Liver (tissue), 9 donors: ENCODE measurements around the gene GPS2. TPM values are rescaled to one million over a fixed set of nuclear protein-coding genes. Genes with fewer than 3 reads are reported as not detected.

ENCODE experiments used
- DNase-seq: peaks from one replicate; pipeline ENCODE4 v3.0.0-alpha.2; 2017; ENCODE audit warnings: low spot score
- H3K27ac ChIP-seq, 2 donors: one replicate each; pipeline ENCODE4 v1.7.0; 2013; ENCODE audit warnings: inconsistent platforms in 2 of 2, low read length in 2 of 2, control low read depth in 1 of 2, low read depth in 1 of 2, mild to moderate bottlenecking in 1 of 2
- H3K27me3 ChIP-seq, 4 donors: one replicate each; pipeline versions ENCODE4 v1.6.1 to v1.7.0; 2013; ENCODE audit warnings: low read length in 3 of 4, inconsistent platforms in 1 of 4, mild to moderate bottlenecking in 1 of 4, moderate library complexity in 1 of 4; ENCODE audit not compliant: control insufficient read depth in 4 of 4, insufficient read depth in 4 of 4
- H3K36me3 ChIP-seq, 4 donors: one replicate each; pipeline versions ENCODE4 v1.6.1 to v1.7.0; 2013; ENCODE audit warnings: low read length in 3 of 4, mild to moderate bottlenecking in 3 of 4, low read depth in 1 of 4, moderate library complexity in 1 of 4; ENCODE audit not compliant: control insufficient read depth in 4 of 4, insufficient read depth in 3 of 4
- H3K4me1 ChIP-seq, 4 donors: one replicate each; pipeline versions ENCODE4 v1.6.1 to v1.7.0; 2013; ENCODE audit warnings: low read length in 3 of 4, mild to moderate bottlenecking in 3 of 4, moderate library complexity in 1 of 4; ENCODE audit not compliant: control insufficient read depth in 4 of 4, insufficient read depth in 4 of 4
- H3K4me3 ChIP-seq, 3 donors: one replicate each; pipeline versions ENCODE4 v1.6.1 to v1.7.0; 2013; ENCODE audit warnings: low read length in 3 of 3, control low read depth in 1 of 3, low read depth in 1 of 3, mild to moderate bottlenecking in 1 of 3
- H3K9ac ChIP-seq, 2 donors: one replicate each; pipeline ENCODE4 v1.7.0; 2013; ENCODE audit warnings: low read length in 2 of 2, mild to moderate bottlenecking in 2 of 2, moderate library complexity in 2 of 2, control low read depth in 1 of 2, low read depth in 1 of 2
- H3K9me3 ChIP-seq, 4 donors: one replicate each; pipeline versions ENCODE4 v1.6.1 to v1.7.0; 2013; ENCODE audit warnings: low read length in 3 of 4; ENCODE audit not compliant: control insufficient read depth in 4 of 4
- ATF3 ChIP-seq: IDR thresholded peaks from 2 replicates; pipeline ENCODE4 v1.6.1; 2016; ENCODE audit warnings: antibody characterized with exemption
- CTCF ChIP-seq: fragments of 150-350 bp; IDR thresholded peaks from 2 replicates; pipeline ENCODE4 v1.5.1; 2017; ENCODE audit warnings: improper control_type of control experiment, low read depth, low read length; ENCODE audit not compliant: missing input control
- EGR1 ChIP-seq, 2 donors: IDR thresholded peaks; 2 replicates each; pipeline ENCODE4 v1.6.1; 2016 to 2018; ENCODE audit warnings: antibody characterized with exemption in 2 of 2, low read depth in 2 of 2
- FOXA1 ChIP-seq: IDR thresholded peaks from 2 replicates; pipeline ENCODE4 v1.6.1; 2016; ENCODE audit warnings: antibody characterized with exemption
- FOXA2 ChIP-seq: IDR thresholded peaks from 2 replicates; pipeline ENCODE4 v1.6.1; 2016; ENCODE audit warnings: antibody characterized with exemption
- GABPA ChIP-seq, 2 donors: IDR thresholded peaks in 1 of 2; conservative IDR thresholded peaks in 1 of 2; 2 replicates each; pipeline ENCODE4 v1.6.1; 2016; ENCODE audit warnings: antibody characterized with exemption in 2 of 2, mild to moderate bottlenecking in 1 of 2, moderate library complexity in 1 of 2
- HNF4A ChIP-seq, 2 donors: conservative IDR thresholded peaks; 2 replicates each; pipeline ENCODE4 v1.6.1; 2016; ENCODE audit warnings: antibody characterized with exemption in 2 of 2, mild to moderate bottlenecking in 2 of 2
- HNF4G ChIP-seq: IDR thresholded peaks from 2 replicates; pipeline ENCODE4 v1.6.1; 2016; ENCODE audit warnings: antibody characterized with exemption
- JUND ChIP-seq, 2 donors: IDR thresholded peaks; 2 replicates each; pipeline ENCODE4 v1.6.1; 2016; ENCODE audit warnings: antibody characterized with exemption in 2 of 2
- MAX ChIP-seq: IDR thresholded peaks from 2 replicates; pipeline ENCODE4 v1.6.1; 2016; ENCODE audit warnings: antibody characterized with exemption
- NR2F2 ChIP-seq: IDR thresholded peaks from 2 replicates; pipeline ENCODE4 v1.6.1; 2016; ENCODE audit warnings: antibody characterized with exemption
- RAD21 ChIP-seq, 2 donors: IDR thresholded peaks; 2 replicates each; pipeline ENCODE4 v1.6.1; 2016; ENCODE audit warnings: antibody characterized with exemption in 2 of 2, mild to moderate bottlenecking in 2 of 2
- RXRA ChIP-seq, 2 donors: IDR thresholded peaks; 2 replicates each; pipeline ENCODE4 v1.6.1; 2017 to 2018; ENCODE audit warnings: antibody characterized with exemption in 2 of 2, mild to moderate bottlenecking in 1 of 2
- SP1 ChIP-seq: IDR thresholded peaks from 2 replicates; pipeline ENCODE4 v1.6.1; 2018; ENCODE audit warnings: antibody characterized with exemption, mild to moderate bottlenecking
- TAF1 ChIP-seq: conservative IDR thresholded peaks from 2 replicates; pipeline ENCODE4 v1.6.1; 2016; ENCODE audit warnings: antibody characterized with exemption, mild to moderate bottlenecking
- YY1 ChIP-seq: IDR thresholded peaks from 2 replicates; pipeline ENCODE4 v1.6.1; 2016; ENCODE audit warnings: antibody characterized with exemption, mild to moderate bottlenecking
- ZBTB33 ChIP-seq: IDR thresholded peaks from 2 replicates; pipeline ENCODE4 v1.6.1; 2016; ENCODE audit warnings: antibody characterized with exemption
- WGBS: extraction: QIAGEN DNeasy Blood & Tissue Kit; methylation state at CpG from one replicate; pipeline ENCODE4 v1.1.7; 2013; 5-methylcytosine and 5-hydroxymethylcytosine counted together
- polyA plus RNA-seq, 2 donors: library from polyadenylated mRNA; stranded (reverse) in 1 of 2; unstranded in 1 of 2; fragments of 200-250 nt in 1 of 2; fragments of >200 nt in 1 of 2; fragmentation: Nextera tagmentation in 1 of 2; extraction: Ambion mirVana in 1 of 2; gene quantifications; one replicate each; pipeline versions ENCODE4 v1.2.1 to v1.2.3, GENCODE V29; 2013 to 2015
- total RNA-seq, 2 donors: library from RNA; depleted of rRNA; stranded (reverse); fragments of >200 nt; gene quantifications; one replicate each; pipeline ENCODE4 v1.2.3, GENCODE V29; 2014
- donor health status: healthy.
- donor health status: healthy.
- donor health status: healthy.
- donor health status: healthy.
- donor health status: healthy.

GPS2 gene
- total and polyA plus RNA-seq, 4 donors: 20.8 to 43.1 (median 22.8) TPM

GRCh38 chr17:7327501-7327900, 12.3 kb upstream of the GPS2 start:
- TF ChIP-seq FOXA2 (no peak), GABPA (IDR thresholded peaks at IDR 0.05 in 1 of 2, conservative IDR thresholded peaks at IDR 0.05 in 1 of 2) (no peak), MAX (no peak), HNF4G (no peak), FOXA1 (no peak), HNF4A (conservative IDR thresholded peaks at IDR 0.05) (no peak), RAD21 (IDR thresholded peaks at IDR 0.05) (no peak), SP1 (no peak), EGR1 (IDR thresholded peaks at IDR 0.05; ENCODE audit: low read depth in 2 of 2) (no peak), JUND (IDR thresholded peaks at IDR 0.05) (no peak), RXRA (IDR thresholded peaks at IDR 0.05) (no peak), NR2F2 (no peak)
- 97% methylated on average over 17 of the region's 17 CpGs for WGBS
- peaks cover 4 to 38% (median 16%) of the 10 kb centered on the region in 4 donors for H3K36me3 ChIP-seq
- H3K27ac ChIP-seq: no peak overlapping the region
- H3K9ac ChIP-seq: no peak overlapping the region
- H3K4me1 ChIP-seq: peaks cover 8 to 22% (median 15%) of the 10 kb centered on the region in 4 donors
- H3K9me3 ChIP-seq: no peaks in the 10 kb centered on the region
- DNase-seq: no peak
- H3K27me3 ChIP-seq: no peaks in the 10 kb centered on the region
- no peak overlapping the region for H3K4me3 ChIP-seq

GRCh38 chr17:7327056-7327455, 11.9 kb upstream of the GPS2 start:
- no peak overlapping the region for H3K27ac ChIP-seq
- no peaks in the 10 kb centered on the region for H3K27me3 ChIP-seq
- peaks cover 8 to 22% (median 15%) of the 10 kb centered on the region in 4 donors for H3K4me1 ChIP-seq
- H3K4me3 ChIP-seq: no peak overlapping the region
- no peak overlapping the region for H3K9ac ChIP-seq
- H3K9me3 ChIP-seq: no peaks in the 10 kb centered on the region
- peaks cover 4 to 41% (median 16%) of the 10 kb centered on the region in 4 donors for H3K36me3 ChIP-seq
- 97% methylated on average over 7 of the region's 7 CpGs for WGBS
- DNase-seq: no peak
- no peak for TF ChIP-seq ATF3
- no peak for TF ChIP-seq NR2F2
- TF ChIP-seq RXRA (IDR thresholded peaks at IDR 0.05): no peak
- TF ChIP-seq RAD21 (IDR thresholded peaks at IDR 0.05): no peak
- TF ChIP-seq FOXA1: no peak
- TF ChIP-seq ZBTB33: no peak
- no peak for TF ChIP-seq HNF4A (conservative IDR thresholded peaks at IDR 0.05)
- no peak for TF ChIP-seq MAX
- no peak for TF ChIP-seq FOXA2
- TF ChIP-seq EGR1 (IDR thresholded peaks at IDR 0.05; ENCODE audit: low read depth in 2 of 2): no peak
- TF ChIP-seq TAF1: no peak
- TF ChIP-seq JUND (IDR thresholded peaks at IDR 0.05): no peak
- TF ChIP-seq SP1: no peak
- TF ChIP-seq YY1: no peak
- TF ChIP-seq CTCF: no peak
- no peak for TF ChIP-seq GABPA (IDR thresholded peaks at IDR 0.05 in 1 of 2, conservative IDR thresholded peaks at IDR 0.05 in 1 of 2)
